Measurements from ENCODE around the gene AFMID.

DNA sequence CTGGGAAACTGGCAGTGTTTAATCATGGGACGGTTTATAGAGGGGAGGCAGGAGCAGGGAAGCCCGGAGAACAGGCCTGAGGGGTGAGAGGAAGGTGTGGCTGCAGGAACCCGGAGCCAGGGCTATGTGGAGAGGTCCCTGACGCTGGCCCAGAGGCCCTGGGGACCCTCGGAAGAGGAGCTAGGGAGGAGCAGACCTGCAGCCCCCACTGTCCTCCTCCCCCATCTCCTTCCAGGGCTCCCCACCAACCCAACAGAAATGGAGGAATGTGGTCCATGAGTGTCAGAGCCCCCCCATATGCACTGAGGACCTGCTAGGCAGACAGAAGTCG is 64.6 kb downstream of the AFMID start:
- TF ChIP-seq, protein P1, sequence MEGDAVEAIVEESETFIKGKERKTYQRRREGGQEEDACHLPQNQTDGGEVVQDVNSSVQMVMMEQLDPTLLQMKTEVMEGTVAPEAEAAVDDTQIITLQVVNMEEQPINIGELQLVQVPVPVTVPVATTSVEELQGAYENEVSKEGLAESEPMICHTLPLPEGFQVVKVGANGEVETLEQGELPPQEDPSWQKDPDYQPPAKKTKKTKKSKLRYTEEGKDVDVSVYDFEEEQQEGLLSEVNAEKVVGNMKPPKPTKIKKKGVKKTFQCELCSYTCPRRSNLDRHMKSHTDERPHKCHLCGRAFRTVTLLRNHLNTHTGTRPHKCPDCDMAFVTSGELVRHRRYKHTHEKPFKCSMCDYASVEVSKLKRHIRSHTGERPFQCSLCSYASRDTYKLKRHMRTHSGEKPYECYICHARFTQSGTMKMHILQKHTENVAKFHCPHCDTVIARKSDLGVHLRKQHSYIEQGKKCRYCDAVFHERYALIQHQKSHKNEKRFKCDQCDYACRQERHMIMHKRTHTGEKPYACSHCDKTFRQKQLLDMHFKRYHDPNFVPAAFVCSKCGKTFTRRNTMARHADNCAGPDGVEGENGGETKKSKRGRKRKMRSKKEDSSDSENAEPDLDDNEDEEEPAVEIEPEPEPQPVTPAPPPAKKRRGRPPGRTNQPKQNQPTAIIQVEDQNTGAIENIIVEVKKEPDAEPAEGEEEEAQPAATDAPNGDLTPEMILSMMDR (IDR thresholded peaks at IDR 0.05; ENCODE audit: insufficient read depth, low read length, poor library complexity, severe bottlenecking) = no peak
- no peak for TF ChIP-seq EZH2phosphoT487 (conservative IDR thresholded peaks at IDR 0.05; ENCODE audit: low read length)
